HL-60 (cell line): Measurements from ENCODE around the gene THBS4.

Experiments used
- GABPA ChIP-seq: IDR thresholded peaks from 2 replicates; pipeline ENCODE4 v1.6.1; 2012; ENCODE audit warnings: low read depth
- POLR2AphosphoS5 ChIP-seq: IDR thresholded peaks from 2 replicates; pipeline ENCODE4 v1.6.1; 2012; ENCODE audit warnings: low read depth
- SPI1 ChIP-seq: IDR thresholded peaks from 2 replicates; pipeline ENCODE4 v1.6.1; 2012; ENCODE audit warnings: low read depth, mild to moderate bottlenecking, borderline replicate concordance
- TF ChIP-seq, protein P1 (sequence below): IDR thresholded peaks from one replicate; pipeline ENCODE4 v1.5.1; 2011; ENCODE audit warnings: low read length, control low read depth, inconsistent platforms; ENCODE audit not compliant: insufficient read depth
- TF ChIP-seq, protein P2 (sequence below): IDR thresholded peaks from 2 replicates; pipeline ENCODE4 v1.6.1; 2012; ENCODE audit warnings: low read depth; ENCODE audit not compliant: insufficient replicate concordance

DNA sequence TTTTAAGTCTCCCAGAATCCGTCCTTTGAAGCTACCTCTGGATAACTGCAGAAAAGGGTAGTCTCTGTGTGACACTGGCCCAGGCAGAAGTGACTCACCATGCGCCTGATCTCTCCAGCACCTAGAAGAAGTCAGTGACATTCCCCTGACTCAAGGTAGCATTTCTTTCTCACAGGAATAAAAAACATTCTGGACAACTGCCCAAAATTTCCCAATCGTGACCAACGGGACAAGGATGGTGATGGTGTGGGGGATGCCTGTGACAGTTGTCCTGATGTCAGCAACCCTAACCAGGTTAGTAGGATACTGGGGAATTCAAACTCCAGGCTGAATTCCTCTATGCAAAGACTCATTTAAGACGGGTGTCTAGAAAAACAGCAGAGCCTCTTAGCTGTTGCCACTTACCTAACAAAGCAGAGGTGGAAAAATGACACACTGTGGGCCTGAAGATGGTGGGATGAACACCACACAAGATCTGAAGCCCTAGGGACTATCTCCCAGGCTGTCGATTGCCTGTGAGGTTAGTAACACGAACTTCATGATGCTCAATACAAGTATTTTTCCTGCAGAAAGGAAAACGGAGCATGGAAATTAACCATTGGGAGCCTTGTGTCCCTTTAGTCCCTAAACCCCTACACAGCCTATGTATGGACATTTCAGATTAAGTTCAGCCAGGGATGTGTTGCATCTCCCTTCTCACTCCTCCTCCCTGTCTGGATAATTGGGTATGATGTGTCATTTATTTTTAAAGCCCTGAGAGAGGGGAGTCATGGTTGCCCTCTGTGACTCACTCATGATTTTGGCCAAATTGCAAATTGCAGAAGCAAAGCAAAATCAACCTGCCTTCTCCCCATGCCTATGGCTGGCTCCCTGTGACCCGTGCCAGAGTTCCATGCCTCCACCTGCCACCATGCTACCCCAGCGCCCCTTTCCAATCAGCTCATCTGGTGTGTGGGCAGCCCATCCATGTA, 37.2 kb downstream of the THBS4 start:
- TF ChIP-seq, protein P1, sequence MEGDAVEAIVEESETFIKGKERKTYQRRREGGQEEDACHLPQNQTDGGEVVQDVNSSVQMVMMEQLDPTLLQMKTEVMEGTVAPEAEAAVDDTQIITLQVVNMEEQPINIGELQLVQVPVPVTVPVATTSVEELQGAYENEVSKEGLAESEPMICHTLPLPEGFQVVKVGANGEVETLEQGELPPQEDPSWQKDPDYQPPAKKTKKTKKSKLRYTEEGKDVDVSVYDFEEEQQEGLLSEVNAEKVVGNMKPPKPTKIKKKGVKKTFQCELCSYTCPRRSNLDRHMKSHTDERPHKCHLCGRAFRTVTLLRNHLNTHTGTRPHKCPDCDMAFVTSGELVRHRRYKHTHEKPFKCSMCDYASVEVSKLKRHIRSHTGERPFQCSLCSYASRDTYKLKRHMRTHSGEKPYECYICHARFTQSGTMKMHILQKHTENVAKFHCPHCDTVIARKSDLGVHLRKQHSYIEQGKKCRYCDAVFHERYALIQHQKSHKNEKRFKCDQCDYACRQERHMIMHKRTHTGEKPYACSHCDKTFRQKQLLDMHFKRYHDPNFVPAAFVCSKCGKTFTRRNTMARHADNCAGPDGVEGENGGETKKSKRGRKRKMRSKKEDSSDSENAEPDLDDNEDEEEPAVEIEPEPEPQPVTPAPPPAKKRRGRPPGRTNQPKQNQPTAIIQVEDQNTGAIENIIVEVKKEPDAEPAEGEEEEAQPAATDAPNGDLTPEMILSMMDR = no peak
- TF ChIP-seq SPI1 (no peak), POLR2AphosphoS5 (no peak), GABPA (no peak)
- TF ChIP-seq, protein P2, sequence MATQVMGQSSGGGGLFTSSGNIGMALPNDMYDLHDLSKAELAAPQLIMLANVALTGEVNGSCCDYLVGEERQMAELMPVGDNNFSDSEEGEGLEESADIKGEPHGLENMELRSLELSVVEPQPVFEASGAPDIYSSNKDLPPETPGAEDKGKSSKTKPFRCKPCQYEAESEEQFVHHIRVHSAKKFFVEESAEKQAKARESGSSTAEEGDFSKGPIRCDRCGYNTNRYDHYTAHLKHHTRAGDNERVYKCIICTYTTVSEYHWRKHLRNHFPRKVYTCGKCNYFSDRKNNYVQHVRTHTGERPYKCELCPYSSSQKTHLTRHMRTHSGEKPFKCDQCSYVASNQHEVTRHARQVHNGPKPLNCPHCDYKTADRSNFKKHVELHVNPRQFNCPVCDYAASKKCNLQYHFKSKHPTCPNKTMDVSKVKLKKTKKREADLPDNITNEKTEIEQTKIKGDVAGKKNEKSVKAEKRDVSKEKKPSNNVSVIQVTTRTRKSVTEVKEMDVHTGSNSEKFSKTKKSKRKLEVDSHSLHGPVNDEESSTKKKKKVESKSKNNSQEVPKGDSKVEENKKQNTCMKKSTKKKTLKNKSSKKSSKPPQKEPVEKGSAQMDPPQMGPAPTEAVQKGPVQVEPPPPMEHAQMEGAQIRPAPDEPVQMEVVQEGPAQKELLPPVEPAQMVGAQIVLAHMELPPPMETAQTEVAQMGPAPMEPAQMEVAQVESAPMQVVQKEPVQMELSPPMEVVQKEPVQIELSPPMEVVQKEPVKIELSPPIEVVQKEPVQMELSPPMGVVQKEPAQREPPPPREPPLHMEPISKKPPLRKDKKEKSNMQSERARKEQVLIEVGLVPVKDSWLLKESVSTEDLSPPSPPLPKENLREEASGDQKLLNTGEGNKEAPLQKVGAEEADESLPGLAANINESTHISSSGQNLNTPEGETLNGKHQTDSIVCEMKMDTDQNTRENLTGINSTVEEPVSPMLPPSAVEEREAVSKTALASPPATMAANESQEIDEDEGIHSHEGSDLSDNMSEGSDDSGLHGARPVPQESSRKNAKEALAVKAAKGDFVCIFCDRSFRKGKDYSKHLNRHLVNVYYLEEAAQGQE = no peak
